MM.1S (cell line): Measurements from ENCODE around the gene EPN3.

ENCODE experiments used
- DNase-seq: peaks from one replicate; pipeline ENCODE4 v3.0.0-alpha.2; 2015
- H2AFZ ChIP-seq: fragments of 300-600 bp; sonication (generic); 2 replicates; pipeline ENCODE4 v1.6.0; 2016; ENCODE audit warnings: antibody characterized with exemption, low read length
- H3F3A ChIP-seq: fragments of 300-600 bp; sonication (generic); 2 replicates; pipeline ENCODE4 v1.6.1; 2016; ENCODE audit warnings: mild to moderate bottlenecking, antibody characterized with exemption, low read length, moderate library complexity, mixed read lengths; ENCODE audit not compliant: insufficient read depth
- H3K27ac ChIP-seq: fragments of 300-600 bp; sonication (generic); 2 replicates; pipeline ENCODE4 v1.5.1; 2016; ENCODE audit warnings: mild to moderate bottlenecking, low read length
- H3K27me3 ChIP-seq: fragments of 300-600 bp; sonication (generic); replicated peaks from 2 replicates; pipeline ENCODE4 v1.6.0; 2016; ENCODE audit warnings: low read length; ENCODE audit not compliant: insufficient read depth
- H3K36me3 ChIP-seq: fragments of 300-600 bp; sonication (generic); replicated peaks from 2 replicates; pipeline ENCODE4 v1.6.1; 2016; ENCODE audit warnings: mild to moderate bottlenecking, low read length, mixed read lengths; ENCODE audit not compliant: insufficient read depth
- H3K4me1 ChIP-seq: fragments of 300-600 bp; sonication (generic); 2 replicates; pipeline ENCODE4 v1.6.1; 2016; ENCODE audit warnings: low read length, mixed read lengths
- H3K4me2 ChIP-seq: fragments of 300-600 bp; sonication (generic); 2 replicates; pipeline ENCODE4 v1.6.0; 2016; ENCODE audit warnings: low read depth, low read length
- H3K4me3 ChIP-seq: fragments of 300-600 bp; sonication (generic); 2 replicates; pipeline ENCODE4 v1.5.1; 2016; ENCODE audit warnings: low read length, mixed read lengths
- H3K79me2 ChIP-seq: fragments of 300-600 bp; sonication (generic); 2 replicates; pipeline ENCODE4 v1.6.1; 2016; ENCODE audit warnings: mixed run types, low read length, mixed read lengths
- H3K9ac ChIP-seq: fragments of 300-600 bp; sonication (generic); 2 replicates; pipeline ENCODE4 v1.6.1; 2016; ENCODE audit warnings: low read length, mixed read lengths
- H3K9me2 ChIP-seq: fragments of 300-600 bp; sonication (generic); replicated peaks from 2 replicates; pipeline ENCODE4 v1.6.1; 2016; ENCODE audit warnings: mild to moderate bottlenecking, low read length, mixed read lengths; ENCODE audit not compliant: insufficient read depth
- H3K9me3 ChIP-seq: fragments of 300-600 bp; sonication (generic); replicated peaks from 2 replicates; pipeline ENCODE4 v1.6.1; 2016; ENCODE audit warnings: mild to moderate bottlenecking, low read length, mixed read lengths; ENCODE audit not compliant: insufficient read depth
- H4K20me1 ChIP-seq: fragments of 300-600 bp; sonication (generic); 2 replicates; pipeline ENCODE4 v1.6.1; 2016; ENCODE audit warnings: mild to moderate bottlenecking, low read length, moderate library complexity, mixed read lengths; ENCODE audit not compliant: insufficient read depth
- CTCF ChIP-seq: fragments of 300-600 bp; sonication (generic); IDR thresholded peaks from 2 replicates; pipeline ENCODE4 v1.5.1; 2016; ENCODE audit warnings: antibody characterized with exemption, low read length, mixed read lengths
- EZH2 ChIP-seq: fragments of 300-600 bp; sonication (generic); optimal IDR thresholded peaks from 2 replicates; pipeline ENCODE3; 2017; ENCODE audit warnings: low read depth, mild to moderate bottlenecking, antibody characterized with exemption, low read length, mixed read lengths
- EZH2phosphoT487 ChIP-seq: fragments of 300-600 bp; sonication (generic); IDR thresholded peaks from 2 replicates; pipeline ENCODE4 v1.6.1; 2018; ENCODE audit warnings: antibody characterized with exemption, low read length

Gene EPN3

GRCh38 chr17:50534222-50534978 lies 1.9 kb downstream of the EPN3 start:
- TF ChIP-seq EZH2phosphoT487, result no peak
- TF ChIP-seq EZH2, result no peak
- peak; percentile 31 for TF ChIP-seq CTCF
- H3K9ac ChIP-seq, result no peak overlapping the region
- H3K9me2 ChIP-seq, result no peaks in the 10 kb centered on the region
- H4K20me1 ChIP-seq, result no peaks in the 10 kb centered on the region
- H2AFZ ChIP-seq, result 0 out of 2 replicates have a peak overlapping the region, but pooled peaks have one; percentile 8
- H3F3A ChIP-seq, result no peaks in the 10 kb centered on the region
- H3K27ac ChIP-seq, result no peak overlapping the region
- no peaks in the 10 kb centered on the region for H3K79me2 ChIP-seq
- H3K36me3 ChIP-seq, result no peaks in the 10 kb centered on the region
- no peak overlapping the region for H3K4me2 ChIP-seq
- no peak for DNase-seq
- H3K27me3 ChIP-seq, result peaks cover 74% of the 10 kb centered on the region
- H3K9me3 ChIP-seq, result no peaks in the 10 kb centered on the region
- H3K4me1 ChIP-seq, result peaks cover 5% of the 10 kb centered on the region; the same call in 1 of the 2 replicates
- no peak overlapping the region for H3K4me3 ChIP-seq

DNA sequence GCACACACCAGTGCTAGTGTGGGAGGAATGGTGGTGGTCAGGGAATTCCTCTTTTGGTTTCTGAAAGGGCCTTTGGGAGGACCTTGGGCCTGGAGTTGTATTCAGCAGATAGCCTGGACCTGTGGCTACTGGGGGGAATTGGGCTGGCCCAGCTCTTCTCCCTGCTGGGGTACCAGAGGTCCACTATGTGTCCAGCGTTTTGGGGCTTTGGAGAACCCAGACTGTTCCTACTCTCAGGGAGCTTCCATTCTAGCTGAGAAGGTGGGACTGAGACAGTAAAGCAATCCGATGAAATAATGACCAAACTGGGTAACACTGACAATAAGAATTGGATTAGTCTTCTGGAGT lies 2.4 kb downstream of the EPN3 start:
- Histone ChIP-seq H3K4me1 (peaks cover 5% of the 10 kb centered on the region; the same call in 1 of the 2 replicates), H3K79me2 (no peaks in the 10 kb centered on the region), H3K9me3 (no peaks in the 10 kb centered on the region), H3K4me2 (no peak overlapping the region), H3K9ac (no peak overlapping the region), H3K9me2 (no peaks in the 10 kb centered on the region), H2AFZ (no peak overlapping the region), H3K27me3 (peaks cover 74% of the 10 kb centered on the region), H3K27ac (no peak overlapping the region), H4K20me1 (no peaks in the 10 kb centered on the region), H3F3A (no peaks in the 10 kb centered on the region), H3K4me3 (no peak overlapping the region), H3K36me3 (no peaks in the 10 kb centered on the region)
- TF ChIP-seq EZH2 (no peak), EZH2phosphoT487 (no peak), CTCF (no peak)
- no peak for DNase-seq

DNA sequence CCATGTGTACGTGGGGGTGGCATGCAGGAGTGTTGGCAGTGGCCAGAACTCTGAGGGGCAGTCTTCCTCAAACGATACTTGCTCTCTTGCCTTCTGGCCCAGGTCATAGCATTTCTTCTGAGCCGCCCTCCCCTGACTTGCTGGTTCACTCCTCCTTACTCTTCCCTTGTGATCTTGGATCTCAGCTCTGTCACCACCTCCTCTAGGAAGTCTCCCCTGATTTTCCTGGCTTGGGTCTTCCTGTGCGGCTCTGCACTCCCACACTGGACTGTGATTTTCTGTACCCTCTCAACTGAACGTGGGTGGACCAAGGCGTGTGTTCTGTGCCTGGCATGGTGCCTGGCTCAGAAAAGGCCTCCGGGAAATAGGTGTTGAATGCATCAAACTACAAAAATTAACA lies 2.9 kb downstream of the EPN3 start:
- Histone ChIP-seq H2AFZ (no peak overlapping the region), H3K4me1 (peaks cover 5% of the 10 kb centered on the region; the same call in 1 of the 2 replicates), H3K4me2 (no peak overlapping the region), H3K9ac (no peak overlapping the region), H3K4me3 (no peak overlapping the region), H3K9me3 (no peaks in the 10 kb centered on the region), H3K27ac (no peak overlapping the region), H3K9me2 (no peaks in the 10 kb centered on the region), H3K36me3 (no peaks in the 10 kb centered on the region), H3F3A (no peaks in the 10 kb centered on the region), H3K27me3 (peaks cover 74% of the 10 kb centered on the region), H4K20me1 (no peaks in the 10 kb centered on the region), H3K79me2 (no peaks in the 10 kb centered on the region)
- DNase-seq, result no peak
- TF ChIP-seq CTCF (no peak), EZH2 (no peak), EZH2phosphoT487 (no peak)
